ENCODE results near the gene PREX1. TPM values are rescaled to one million over a fixed set of nuclear protein-coding genes. Genes with fewer than 3 reads are reported as not detected.

Gene PREX1
- total RNA-seq, 1 donor from 2014 or later: 11.2 TPM

DNA sequence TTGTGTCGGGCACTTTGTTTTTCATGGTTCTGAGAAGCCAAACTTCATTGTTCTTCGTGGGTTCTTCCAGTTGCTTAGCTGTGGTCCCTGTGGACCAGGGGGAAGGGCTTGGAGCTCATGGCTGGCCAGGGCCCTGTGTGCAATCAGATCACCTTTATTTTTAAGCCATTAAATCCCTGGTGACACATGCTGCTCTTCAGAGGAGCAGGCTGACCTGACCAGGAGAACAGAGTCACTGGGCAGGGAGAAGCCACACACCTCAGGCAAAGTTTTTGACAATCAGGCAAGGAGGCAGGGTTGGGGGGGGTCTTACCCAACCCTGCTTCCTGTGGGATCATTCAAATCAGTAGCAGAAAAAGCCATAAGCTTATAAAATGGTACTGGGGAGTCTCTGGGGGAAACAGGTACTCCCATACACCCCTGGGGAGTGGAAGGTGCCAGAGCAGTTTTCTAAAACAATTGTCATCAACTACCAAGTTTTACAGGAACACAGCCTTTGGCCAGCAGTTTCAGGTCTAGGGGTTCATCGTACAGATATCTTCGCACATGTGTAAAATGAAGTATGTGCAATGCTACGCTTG, 37.0 kb upstream of the PREX1 start:
- Histone ChIP-seq H3K27me3 (ENCODE audit: low read depth) (peaks cover 14% of the 10 kb centered on the region), H3K9me3 (replicated peaks) (no peaks in the 10 kb centered on the region), H3K4me3 (no peak overlapping the region), H3K36me3 (no peaks in the 10 kb centered on the region), H3K27ac (replicated peaks) (no peak overlapping the region), H3K4me1 (no peaks in the 10 kb centered on the region)
- DNase-seq: no peak
- intact Hi-C loops (cut with micrococcal nuclease): no loop called here
- TF ChIP-seq, protein P1, sequence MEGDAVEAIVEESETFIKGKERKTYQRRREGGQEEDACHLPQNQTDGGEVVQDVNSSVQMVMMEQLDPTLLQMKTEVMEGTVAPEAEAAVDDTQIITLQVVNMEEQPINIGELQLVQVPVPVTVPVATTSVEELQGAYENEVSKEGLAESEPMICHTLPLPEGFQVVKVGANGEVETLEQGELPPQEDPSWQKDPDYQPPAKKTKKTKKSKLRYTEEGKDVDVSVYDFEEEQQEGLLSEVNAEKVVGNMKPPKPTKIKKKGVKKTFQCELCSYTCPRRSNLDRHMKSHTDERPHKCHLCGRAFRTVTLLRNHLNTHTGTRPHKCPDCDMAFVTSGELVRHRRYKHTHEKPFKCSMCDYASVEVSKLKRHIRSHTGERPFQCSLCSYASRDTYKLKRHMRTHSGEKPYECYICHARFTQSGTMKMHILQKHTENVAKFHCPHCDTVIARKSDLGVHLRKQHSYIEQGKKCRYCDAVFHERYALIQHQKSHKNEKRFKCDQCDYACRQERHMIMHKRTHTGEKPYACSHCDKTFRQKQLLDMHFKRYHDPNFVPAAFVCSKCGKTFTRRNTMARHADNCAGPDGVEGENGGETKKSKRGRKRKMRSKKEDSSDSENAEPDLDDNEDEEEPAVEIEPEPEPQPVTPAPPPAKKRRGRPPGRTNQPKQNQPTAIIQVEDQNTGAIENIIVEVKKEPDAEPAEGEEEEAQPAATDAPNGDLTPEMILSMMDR (IDR thresholded peaks at IDR 0.05; ENCODE audit: borderline replicate concordance): no peak

DNA sequence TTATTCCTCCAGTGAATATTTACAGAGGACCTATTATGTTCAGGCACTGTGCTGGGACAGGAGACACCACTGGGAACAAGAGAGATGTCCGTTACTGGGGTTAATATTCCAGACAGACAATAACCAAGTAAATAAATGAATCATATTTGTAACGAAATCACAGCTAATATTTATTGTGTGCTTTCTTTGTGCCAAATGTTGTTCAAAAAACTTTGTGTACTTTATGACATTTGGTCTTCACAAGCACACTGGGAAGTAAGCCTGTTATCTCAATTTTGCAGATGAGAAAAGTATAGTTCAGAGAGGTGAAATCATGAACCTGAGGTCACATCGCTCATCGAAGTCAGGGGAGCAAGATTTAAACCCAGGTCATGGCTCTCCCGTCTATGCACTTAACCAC, 36.5 kb upstream of the PREX1 start:
- no peak overlapping the region for H3K27ac ChIP-seq (replicated peaks)
- TF ChIP-seq, protein P1 (IDR thresholded peaks at IDR 0.05; ENCODE audit: borderline replicate concordance): no peak

DNA sequence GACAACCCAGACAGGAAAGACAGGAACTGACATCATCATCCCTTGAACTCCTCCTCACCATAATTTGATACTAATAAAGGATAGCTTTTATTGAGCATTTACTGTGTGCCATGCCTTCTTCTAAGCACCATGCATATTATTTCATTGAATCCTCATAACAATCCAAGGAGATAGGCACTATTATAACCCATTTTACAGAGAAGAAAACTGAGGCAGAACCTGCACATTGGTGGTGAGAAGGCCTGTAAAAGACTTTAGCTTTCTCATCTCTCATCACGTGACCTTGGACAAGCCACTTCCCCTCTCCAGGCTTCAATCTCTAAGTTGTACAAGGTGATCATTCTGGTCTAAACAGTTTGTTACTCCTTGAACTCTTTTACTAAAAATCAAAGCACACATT, 34.5 kb upstream of the PREX1 start:
- Histone ChIP-seq H3K27me3 (ENCODE audit: low read depth) (peaks cover 14% of the 10 kb centered on the region), H3K9me3 (replicated peaks) (no peaks in the 10 kb centered on the region), H3K4me1 (no peaks in the 10 kb centered on the region), H3K27ac (replicated peaks) (no peak overlapping the region), H3K4me3 (no peak overlapping the region), H3K36me3 (no peaks in the 10 kb centered on the region)
- TF ChIP-seq, protein P1 (IDR thresholded peaks at IDR 0.05; ENCODE audit: borderline replicate concordance): no peak
- intact Hi-C loops (cut with micrococcal nuclease): no loop called here
- DNase-seq: no peak

More for the DNA sequence above, 36.5 kb upstream of the PREX1 start:
- no peaks in the 10 kb centered on the region for H3K36me3 ChIP-seq
- intact Hi-C loops (cut with micrococcal nuclease): no loop called here
- DNase-seq: no peak
- H3K27me3 ChIP-seq (ENCODE audit: low read depth): peaks cover 14% of the 10 kb centered on the region
- no peaks in the 10 kb centered on the region for H3K9me3 ChIP-seq (replicated peaks)
- H3K4me3 ChIP-seq: no peak overlapping the region
- H3K4me1 ChIP-seq: no peaks in the 10 kb centered on the region

DNA sequence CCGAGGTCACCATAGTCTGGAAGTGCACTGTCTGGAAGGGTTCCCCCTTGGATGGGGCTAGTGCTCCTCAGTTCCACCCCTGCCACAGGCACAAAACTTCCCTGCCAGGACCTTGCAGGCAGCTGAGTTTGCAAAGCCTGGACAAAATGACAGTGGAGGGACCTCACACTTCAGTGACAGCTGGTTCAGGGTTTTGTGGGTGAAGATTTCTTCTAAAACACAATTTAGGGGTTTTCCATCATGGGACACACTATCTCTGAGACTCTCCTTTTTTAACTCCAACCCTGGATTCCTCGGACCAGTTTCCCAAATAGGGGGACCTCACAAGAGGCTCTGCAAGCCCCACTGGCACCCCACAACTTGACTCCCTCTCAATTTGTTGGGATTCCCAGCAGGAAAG, 33.6 kb upstream of the PREX1 start:
- TF ChIP-seq, protein P1 (IDR thresholded peaks at IDR 0.05; ENCODE audit: borderline replicate concordance): no peak
- Histone ChIP-seq H3K27me3 (ENCODE audit: low read depth) (peaks cover 8% of the 10 kb centered on the region), H3K4me1 (no peaks in the 10 kb centered on the region)

DNA sequence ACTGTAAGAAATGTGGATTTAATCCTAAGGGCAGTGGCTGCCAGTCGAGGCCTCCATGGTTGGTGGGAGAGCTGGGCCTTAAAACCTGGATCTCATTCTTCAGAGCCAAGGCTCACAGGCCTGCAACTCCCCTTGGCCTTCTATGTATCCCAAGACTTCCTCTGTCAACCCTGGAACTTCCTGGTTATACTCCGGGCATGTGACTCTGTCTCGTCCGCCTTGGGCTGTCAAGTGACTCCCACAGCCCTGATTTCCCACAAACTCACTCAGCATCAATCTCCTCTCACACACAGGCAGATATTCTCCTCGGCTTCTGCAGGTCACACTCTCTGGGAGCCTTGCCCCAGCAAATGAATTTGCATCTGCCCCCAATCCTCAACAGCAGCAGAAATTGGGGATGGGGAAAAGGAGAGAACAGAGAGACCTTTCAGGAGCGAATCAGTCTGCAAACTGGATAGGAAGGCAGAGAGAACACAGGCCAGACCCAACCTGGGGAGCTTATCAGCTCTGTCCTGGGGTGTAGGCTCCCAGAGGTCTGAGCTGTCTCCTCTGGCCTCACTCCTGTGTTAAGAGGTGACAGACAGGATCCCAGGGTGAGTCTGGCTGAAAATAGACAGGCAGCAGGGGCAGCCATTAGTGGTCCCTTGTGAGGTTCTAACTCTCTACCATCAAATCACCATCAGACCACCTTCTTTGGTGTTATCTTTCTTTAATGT, 30.4 kb upstream of the PREX1 start:
- intact Hi-C loops (cut with micrococcal nuclease): no loop called here
- Histone ChIP-seq H3K36me3 (no peaks in the 10 kb centered on the region), H3K27me3 (ENCODE audit: low read depth) (no peaks in the 10 kb centered on the region), H3K4me1 (peaks cover 8% of the 10 kb centered on the region), H3K27ac (replicated peaks) (peak overlapping the region; percentile 27), H3K4me3 (no peak overlapping the region), H3K9me3 (replicated peaks) (no peaks in the 10 kb centered on the region)
- TF ChIP-seq, protein P1 (IDR thresholded peaks at IDR 0.05; ENCODE audit: borderline replicate concordance): no peak
- no peak for DNase-seq

More for the DNA sequence above, 33.6 kb upstream of the PREX1 start:
- no peak for DNase-seq
- Histone ChIP-seq H3K36me3 (no peaks in the 10 kb centered on the region), H3K27ac (replicated peaks) (no peak overlapping the region), H3K4me3 (no peak overlapping the region), H3K9me3 (replicated peaks) (no peaks in the 10 kb centered on the region)
- intact Hi-C loops (cut with micrococcal nuclease): no loop called here
